Eye (tissue), 1 donor: ENCODE measurements around the gene GMCL2.

ENCODE experiments used
- DNase-seq: peaks from one replicate; pipeline ENCODE4 v3.0.0-alpha.2; 2015

GMCL2 gene

DNA sequence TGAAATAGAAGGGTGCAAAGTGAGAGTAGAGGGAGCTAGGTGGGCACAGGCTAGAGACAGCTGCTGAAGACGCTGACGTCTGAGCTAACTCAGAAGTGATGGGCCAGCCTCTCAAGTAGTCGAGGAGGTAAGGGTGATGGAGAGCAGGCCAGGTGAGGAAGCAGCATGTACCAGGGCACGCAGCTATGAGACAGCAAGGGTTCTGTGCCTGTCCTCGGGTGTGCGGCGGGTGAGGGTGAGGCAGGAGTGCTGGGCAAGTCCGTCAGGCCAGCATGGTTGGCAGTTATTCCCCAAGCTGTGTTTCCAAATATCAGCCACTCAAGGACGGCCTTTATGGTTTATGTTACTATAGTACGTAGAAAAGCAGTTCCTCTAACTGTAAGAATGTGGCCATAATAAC lies 50.2 kb downstream of the GMCL2 start:
- DNase-seq = no peak
